ENCODE results near the gene SERPINA9.

The SERPINA9 gene

GRCh38 chr14:94521375-94522114 lies 45.5 kb upstream of the SERPINA9 start:
- no peak overlapping the region for H2BK12ac ChIP-seq (ENCODE audit: low read length in 2 of 2)
- H3K36me3 ChIP-seq (ENCODE audit: control insufficient read depth in 1 of 2, insufficient read depth in 2 of 2, low read depth in 1 of 2, low read length in 2 of 2) = no peaks in the 10 kb centered on the region
- no peak overlapping the region for H4K8ac ChIP-seq (ENCODE audit: low read length)
- no peak overlapping the region for H4K91ac ChIP-seq (ENCODE audit: low read length)
- no peak overlapping the region for H2BK5ac ChIP-seq (ENCODE audit: low read depth, low read length, poor library complexity, severe bottlenecking)
- 65% methylated on average over 5 of the region's 5 CpGs for WGBS
- H2AFZ ChIP-seq (ENCODE audit: low read depth, low read length) = no peak overlapping the region
- no peak overlapping the region for H3K4ac ChIP-seq (ENCODE audit: low read depth in 1 of 2, low read length in 2 of 2)
- no peak overlapping the region for H2BK15ac ChIP-seq (ENCODE audit: low read depth, poor library complexity, severe bottlenecking)
- no peak overlapping the region for H3K14ac ChIP-seq (ENCODE audit: low read length in 2 of 2)
- H3K79me1 ChIP-seq (replicated peaks; ENCODE audit: low read length, poor library complexity, severe bottlenecking) = no peaks in the 10 kb centered on the region
- H3K23ac ChIP-seq (ENCODE audit: low read length in 2 of 2) = no peak overlapping the region
- peaks cover 5% of the 10 kb centered on the region for H3K9me3 ChIP-seq (ENCODE audit: control insufficient read depth, low read length)
- H2AK5ac ChIP-seq (ENCODE audit: low read length, severe bottlenecking) = no peak overlapping the region
- no peak overlapping the region for H3K9ac ChIP-seq (ENCODE audit: low read length)
- H3K4me1 ChIP-seq (ENCODE audit: control insufficient read depth, insufficient read depth, low read depth, low read length) = no peaks in the 10 kb centered on the region
- no peak overlapping the region for H3K4me2 ChIP-seq (ENCODE audit: low read length, poor library complexity, severe bottlenecking)
- no peak overlapping the region for H2BK120ac ChIP-seq (ENCODE audit: low read depth, low read length)
- no peak overlapping the region for H3K27ac ChIP-seq (ENCODE audit: low read length, poor library complexity, severe bottlenecking)
- H3K18ac ChIP-seq (ENCODE audit: low read depth in 1 of 2, low read length in 2 of 2) = no peak overlapping the region
- H3K27me3 ChIP-seq (ENCODE audit: control insufficient read depth in 1 of 2, insufficient read depth in 1 of 2, low read length in 2 of 2) = peaks cover 8 to 50% of the 10 kb centered on the region in 2 experiments
- no peak overlapping the region for H3K4me3 ChIP-seq (ENCODE audit: insufficient read depth in 1 of 2, low read depth in 1 of 2, low read length in 2 of 2)
- no peak for DNase-seq

- no peak overlapping the region for H2AFZ ChIP-seq (ENCODE audit: low read depth, low read length)
- no peak overlapping the region for H2BK120ac ChIP-seq (ENCODE audit: low read depth, low read length)
- H2BK15ac ChIP-seq (ENCODE audit: low read depth, poor library complexity, severe bottlenecking) = no peak overlapping the region
- H2BK12ac ChIP-seq (ENCODE audit: low read length in 2 of 2) = no peak overlapping the region
- WGBS = 52% methylated on average over 7 of the region's 7 CpGs
- peaks cover 4 to 46% of the 10 kb centered on the region in 2 experiments for H3K27me3 ChIP-seq (ENCODE audit: control insufficient read depth in 1 of 2, insufficient read depth in 1 of 2, low read length in 2 of 2)
- no peak overlapping the region for H3K23ac ChIP-seq (ENCODE audit: low read length in 2 of 2)
- no peak overlapping the region for H3K4me3 ChIP-seq (ENCODE audit: insufficient read depth in 1 of 2, low read depth in 1 of 2, low read length in 2 of 2)
- no peak overlapping the region for H2BK5ac ChIP-seq (ENCODE audit: low read depth, low read length, poor library complexity, severe bottlenecking)
- no peak overlapping the region for H4K8ac ChIP-seq (ENCODE audit: low read length)
- H3K36me3 ChIP-seq (ENCODE audit: control insufficient read depth in 1 of 2, insufficient read depth in 2 of 2, low read depth in 1 of 2, low read length in 2 of 2) = no peaks in the 10 kb centered on the region
- H3K14ac ChIP-seq (ENCODE audit: low read length in 2 of 2) = no peak overlapping the region
- no peak overlapping the region for H3K9ac ChIP-seq (ENCODE audit: low read length)
- H3K9me3 ChIP-seq (ENCODE audit: control insufficient read depth, low read length) = no peaks in the 10 kb centered on the region
- no peak overlapping the region for H3K18ac ChIP-seq (ENCODE audit: low read depth in 1 of 2, low read length in 2 of 2)
- no peak overlapping the region for H3K27ac ChIP-seq (ENCODE audit: low read length, poor library complexity, severe bottlenecking)
- no peak overlapping the region for H2AK5ac ChIP-seq (ENCODE audit: low read length, severe bottlenecking)
- no peak overlapping the region for H4K91ac ChIP-seq (ENCODE audit: low read length)
- no peaks in the 10 kb centered on the region for H3K79me1 ChIP-seq (replicated peaks; ENCODE audit: low read length, poor library complexity, severe bottlenecking)
- no peak overlapping the region for H3K4ac ChIP-seq (ENCODE audit: low read depth in 1 of 2, low read length in 2 of 2)
- no peaks in the 10 kb centered on the region for H3K4me1 ChIP-seq (ENCODE audit: control insufficient read depth, insufficient read depth, low read depth, low read length)
- no peak overlapping the region for H3K4me2 ChIP-seq (ENCODE audit: low read length, poor library complexity, severe bottlenecking)
- no peak for DNase-seq
Measured at GRCh38 chr14:94517641-94518257, 41.8 kb upstream of the SERPINA9 start.

GRCh38 chr14:94517248-94517640 lies 41.2 kb upstream of the SERPINA9 start:
- Histone ChIP-seq H3K4me1 (ENCODE audit: control insufficient read depth, insufficient read depth, low read depth, low read length) (no peaks in the 10 kb centered on the region), H3K4ac (ENCODE audit: low read depth in 1 of 2, low read length in 2 of 2) (no peak overlapping the region), H2BK15ac (ENCODE audit: low read depth, poor library complexity, severe bottlenecking) (no peak overlapping the region), H4K8ac (ENCODE audit: low read length) (no peak overlapping the region), H2BK12ac (ENCODE audit: low read length in 2 of 2) (no peak overlapping the region), H3K9ac (ENCODE audit: low read length) (no peak overlapping the region), H4K91ac (ENCODE audit: low read length) (no peak overlapping the region), H2AK5ac (ENCODE audit: low read length, severe bottlenecking) (no peak overlapping the region), H2AFZ (ENCODE audit: low read depth, low read length) (no peak overlapping the region), H3K23ac (ENCODE audit: low read length in 2 of 2) (no peak overlapping the region), H3K36me3 (ENCODE audit: control insufficient read depth in 1 of 2, insufficient read depth in 2 of 2, low read depth in 1 of 2, low read length in 2 of 2) (no peaks in the 10 kb centered on the region), H3K4me3 (ENCODE audit: insufficient read depth in 1 of 2, low read depth in 1 of 2, low read length in 2 of 2) (no peak overlapping the region), H2BK5ac (ENCODE audit: low read depth, low read length, poor library complexity, severe bottlenecking) (no peak overlapping the region), H3K27me3 (ENCODE audit: control insufficient read depth in 1 of 2, insufficient read depth in 1 of 2, low read length in 2 of 2) (peaks cover 4 to 48% of the 10 kb centered on the region in 2 experiments), H2BK120ac (ENCODE audit: low read depth, low read length) (no peak overlapping the region), H3K27ac (ENCODE audit: low read length, poor library complexity, severe bottlenecking) (no peak overlapping the region), H3K18ac (ENCODE audit: low read depth in 1 of 2, low read length in 2 of 2) (no peak overlapping the region), H3K9me3 (ENCODE audit: control insufficient read depth, low read length) (no peaks in the 10 kb centered on the region), H3K4me2 (ENCODE audit: low read length, poor library complexity, severe bottlenecking) (no peak overlapping the region), H3K79me1 (replicated peaks; ENCODE audit: low read length, poor library complexity, severe bottlenecking) (no peaks in the 10 kb centered on the region), H3K14ac (ENCODE audit: low read length in 2 of 2) (no peak overlapping the region)
- 59% methylated on average over 8 of the region's 10 CpGs for WGBS
- DNase-seq = no peak

GRCh38 chr14:94515856-94516255 lies 39.9 kb upstream of the SERPINA9 start:
- Histone ChIP-seq H3K4me3 (ENCODE audit: insufficient read depth in 1 of 2, low read depth in 1 of 2, low read length in 2 of 2) (no peak overlapping the region), H3K79me1 (replicated peaks; ENCODE audit: low read length, poor library complexity, severe bottlenecking) (no peaks in the 10 kb centered on the region), H3K4me2 (ENCODE audit: low read length, poor library complexity, severe bottlenecking) (no peak overlapping the region), H3K27ac (ENCODE audit: low read length, poor library complexity, severe bottlenecking) (no peak overlapping the region), H4K91ac (ENCODE audit: low read length) (no peak overlapping the region), H3K14ac (ENCODE audit: low read length in 2 of 2) (no peak overlapping the region), H3K9ac (ENCODE audit: low read length) (no peak overlapping the region), H2AFZ (ENCODE audit: low read depth, low read length) (no peak overlapping the region), H2AK5ac (ENCODE audit: low read length, severe bottlenecking) (no peak overlapping the region), H3K27me3 (ENCODE audit: control insufficient read depth in 1 of 2, insufficient read depth in 1 of 2, low read length in 2 of 2) (peaks cover 4 to 48% of the 10 kb centered on the region in 2 experiments), H2BK12ac (ENCODE audit: low read length in 2 of 2) (no peak overlapping the region), H3K18ac (ENCODE audit: low read depth in 1 of 2, low read length in 2 of 2) (no peak overlapping the region), H3K36me3 (ENCODE audit: control insufficient read depth in 1 of 2, insufficient read depth in 2 of 2, low read depth in 1 of 2, low read length in 2 of 2) (no peaks in the 10 kb centered on the region), H2BK15ac (ENCODE audit: low read depth, poor library complexity, severe bottlenecking) (no peak overlapping the region), H3K4ac (ENCODE audit: low read depth in 1 of 2, low read length in 2 of 2) (no peak overlapping the region), H3K23ac (ENCODE audit: low read length in 2 of 2) (no peak overlapping the region), H4K8ac (ENCODE audit: low read length) (no peak overlapping the region), H2BK120ac (ENCODE audit: low read depth, low read length) (no peak overlapping the region), H3K4me1 (ENCODE audit: control insufficient read depth, insufficient read depth, low read depth, low read length) (no peaks in the 10 kb centered on the region), H2BK5ac (ENCODE audit: low read depth, low read length, poor library complexity, severe bottlenecking) (no peak overlapping the region), H3K9me3 (ENCODE audit: control insufficient read depth, low read length) (no peaks in the 10 kb centered on the region)
- DNase-seq = no peak
- WGBS = 95% methylated on average over 6 of the region's 6 CpGs

Data from mesenchymal stem cell (in vitro differentiated cells and primary cell).